DMS79 (cell line): Measurements from ENCODE around the gene PCSK7.
"Not testable (repeated sequence)": the region's sequence is repeated elsewhere in the genome, so short reads cannot be mapped to it uniquely, and the experiment has no call there.

Source experiments
- DNase-seq: peaks from one replicate; lab custom pipeline; 2025; lab: John Stamatoyannopoulos, UW

Gene PCSK7

GRCh38 chr11:117197516-117198456, 34.1 kb downstream of the PCSK7 start:
- no peak for DNase-seq

- DNase-seq = no peak
Measured at GRCh38 chr11:117197006-117197405, 34.9 kb downstream of the PCSK7 start.

- no peak for DNase-seq
Measured at GRCh38 chr11:117195761-117196160, 36.1 kb downstream of the PCSK7 start.

GRCh38 chr11:117195258-117195657, 36.6 kb downstream of the PCSK7 start:
- DNase-seq = no peak

GRCh38 chr11:117194267-117194666, 37.6 kb downstream of the PCSK7 start:
- DNase-seq = peak; percentile 15

GRCh38 chr11:117193130-117194020, 38.5 kb downstream of the PCSK7 start:
- no peak for DNase-seq

GRCh38 chr11:117192401-117192875, 39.4 kb downstream of the PCSK7 start:
- no peak for DNase-seq

GRCh38 chr11:117191680-117192400, 40.0 kb downstream of the PCSK7 start:
- DNase-seq = no peak

- no peak for DNase-seq
Measured at GRCh38 chr11:117189941-117190544, 41.8 kb downstream of the PCSK7 start.

- no peak for DNase-seq
Measured at GRCh38 chr11:117189191-117189940, 42.5 kb downstream of the PCSK7 start.

- DNase-seq = no peak
Measured at GRCh38 chr11:117188620-117189081, 43.2 kb downstream of the PCSK7 start.

- no peak for DNase-seq
Measured at GRCh38 chr11:117187799-117188481, 43.9 kb downstream of the PCSK7 start.

- no peak for DNase-seq
Measured at GRCh38 chr11:117187428-117187798, 44.5 kb downstream of the PCSK7 start.

- DNase-seq = no peak
Measured at GRCh38 chr11:117187007-117187406, 44.9 kb downstream of the PCSK7 start.

GRCh38 chr11:117186431-117186761, 45.5 kb downstream of the PCSK7 start:
- DNase-seq = no peak

GRCh38 chr11:117185736-117186430, 46.0 kb downstream of the PCSK7 start:
- no peak for DNase-seq

- DNase-seq = no peak
Measured at GRCh38 chr11:117183724-117184349, 48.0 kb downstream of the PCSK7 start.

GRCh38 chr11:117183178-117183577, 48.7 kb downstream of the PCSK7 start:
- not testable (repeated sequence) for DNase-seq

GRCh38 chr11:117182551-117182935, 49.3 kb downstream of the PCSK7 start:
- DNase-seq = no peak
